Psoas muscle (tissue), 8 donors: ENCODE results near the gene FAM184A. TPM values are rescaled to one million over a fixed set of nuclear protein-coding genes. Genes with fewer than 3 reads are reported as not detected.

Experiments
- ATAC-seq, 4 donors: fragments of 200-7000 bp; cut with Tn5 transposase; one replicate each; pipeline ENCODE4 v1.9.1; 2020; ENCODE audit warnings: moderate library complexity in 3 of 4, mild to moderate bottlenecking in 2 of 4
- DNase-seq, 2 donors: peaks; one replicate each; pipeline ENCODE4 v3.0.0-alpha.2; 2020
- H3K27ac ChIP-seq: fragments of 200-600 bp; one replicate; pipeline ENCODE4 v1.8.0; 2022
- H3K27me3 ChIP-seq, 3 donors: fragments of 200-600 bp in 1 of 3; one replicate each; pipeline versions ENCODE4 v1.6.1 to v1.8.0; 2013 to 2022; ENCODE audit warnings: low read length in 2 of 3, mild to moderate bottlenecking in 2 of 3, moderate library complexity in 1 of 3; ENCODE audit not compliant: insufficient read depth in 3 of 3
- H3K36me3 ChIP-seq, 2 donors: fragments of 200-600 bp in 1 of 2; one replicate each; pipeline versions ENCODE4 v1.6.1 to v1.8.0; 2013 to 2022; ENCODE audit warnings: low read depth in 1 of 2, mild to moderate bottlenecking in 1 of 2, moderate library complexity in 1 of 2; ENCODE audit not compliant: insufficient read depth in 1 of 2
- H3K4me1 ChIP-seq: fragments of 200-600 bp; one replicate; pipeline ENCODE4 v1.8.0; 2022
- H3K4me3 ChIP-seq: fragments of 200-600 bp; one replicate; pipeline ENCODE4 v1.8.0; 2022; ENCODE audit warnings: mild to moderate bottlenecking
- H3K9me3 ChIP-seq: fragments of 200-600 bp; one replicate; pipeline ENCODE4 v1.8.0; 2022
- WGBS, 3 donors: extraction: QIAGEN DNeasy Blood & Tissue Kit; methylation state at CpG; one replicate each; pipeline versions ENCODE4 v1.1.6 to v1.1.7; 2013; 5-methylcytosine and 5-hydroxymethylcytosine counted together
- intact Hi-C, 2 donors: fragments of 100-400 bp; cut with DNase I; formaldehyde crosslinking; loops; one replicate each; pipeline versions ENCODE4 v1.11.0 to v1.14.2; 2022
- polyA plus RNA-seq, 3 donors: library from polyadenylated mRNA; stranded (reverse); fragments of 200-250 nt; gene quantifications; one replicate each; pipeline ENCODE4 v1.2.3, GENCODE V29; 2013
- total RNA-seq, 4 donors: library from RNA; stranded (reverse); fragmentation: NEBNext Ultra II Directional in 2 of 4; extraction: Animal tissue kit (Norgen Biotek cat#: 25700) in 2 of 4; gene quantifications; one replicate each; pipeline versions ENCODE4 v1.2.1 to v1.2.4, GENCODE V29; 2021 to 2023
- TF ChIP-seq, protein P1 (sequence below): fragments of 200-600 bp; IDR thresholded peaks from one replicate; pipeline ENCODE4 v1.8.0; 2022; ENCODE audit warnings: antibody characterized with exemption
- donor health status: healthy with polysubstance abuse.
- donor health status: DM: no; HTN: no; CAD: no; lungs with moderate emphysema.
- donor health status: Bipolar disorder and iron deficiency.
- donor health status: healthy.
- donor health status: DM: yes; HTN: yes; CAD: no.
- donor health status: DM: no; HTN: no; CAD: no.
- donor health status: DM: no; HTN: no; CAD: no.
- donor health status: DM: yes; HTN: yes; CAD: no.

FAM184A gene
- total and polyA plus RNA-seq, 7 donors = 0.14 to 0.52 (median 0.39) TPM

- intact Hi-C loops = no loop called here
Measured at GRCh38 chr6:118945217-118945616, 133.2 kb downstream of the FAM184A start.

DNA sequence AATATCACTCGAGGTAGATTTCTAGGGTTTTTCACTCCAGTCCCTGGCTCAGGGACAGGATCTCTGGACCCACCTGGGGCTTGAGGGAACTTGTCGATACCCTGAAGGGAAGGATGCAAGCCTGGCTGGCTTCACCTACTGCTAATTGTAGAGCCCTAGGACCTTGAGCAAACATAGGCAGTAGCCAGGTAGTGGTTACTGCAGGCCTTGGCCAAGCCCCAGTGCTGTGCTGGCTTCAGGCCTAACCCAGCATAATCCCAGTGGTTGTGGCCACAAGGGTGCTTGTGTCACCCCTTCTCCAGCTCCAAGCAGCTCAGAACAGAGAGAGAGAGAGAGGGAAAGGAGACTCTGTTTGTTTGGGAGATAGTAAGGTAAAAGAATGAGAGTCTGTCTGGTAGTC, 137.7 kb downstream of the FAM184A start:
- Histone ChIP-seq H3K27ac (no peak overlapping the region), H3K4me1 (no peaks in the 10 kb centered on the region), H3K9me3 (peaks cover 8% of the 10 kb centered on the region), H3K36me3 (no peaks in the 10 kb centered on the region), H3K4me3 (no peak overlapping the region), H3K27me3 (no peaks in the 10 kb centered on the region)
- TF ChIP-seq, protein P1, sequence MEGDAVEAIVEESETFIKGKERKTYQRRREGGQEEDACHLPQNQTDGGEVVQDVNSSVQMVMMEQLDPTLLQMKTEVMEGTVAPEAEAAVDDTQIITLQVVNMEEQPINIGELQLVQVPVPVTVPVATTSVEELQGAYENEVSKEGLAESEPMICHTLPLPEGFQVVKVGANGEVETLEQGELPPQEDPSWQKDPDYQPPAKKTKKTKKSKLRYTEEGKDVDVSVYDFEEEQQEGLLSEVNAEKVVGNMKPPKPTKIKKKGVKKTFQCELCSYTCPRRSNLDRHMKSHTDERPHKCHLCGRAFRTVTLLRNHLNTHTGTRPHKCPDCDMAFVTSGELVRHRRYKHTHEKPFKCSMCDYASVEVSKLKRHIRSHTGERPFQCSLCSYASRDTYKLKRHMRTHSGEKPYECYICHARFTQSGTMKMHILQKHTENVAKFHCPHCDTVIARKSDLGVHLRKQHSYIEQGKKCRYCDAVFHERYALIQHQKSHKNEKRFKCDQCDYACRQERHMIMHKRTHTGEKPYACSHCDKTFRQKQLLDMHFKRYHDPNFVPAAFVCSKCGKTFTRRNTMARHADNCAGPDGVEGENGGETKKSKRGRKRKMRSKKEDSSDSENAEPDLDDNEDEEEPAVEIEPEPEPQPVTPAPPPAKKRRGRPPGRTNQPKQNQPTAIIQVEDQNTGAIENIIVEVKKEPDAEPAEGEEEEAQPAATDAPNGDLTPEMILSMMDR = no peak
- DNase-seq = no peak
- intact Hi-C loops = no loop called here
- WGBS, 3 donors = 94 to 97% (median 96%) methylated on average over 2 of the region's 2 CpGs
- no peak for ATAC-seq

More at GRCh38 chr6:118945217-118945616, 133.2 kb downstream of the FAM184A start:
- H3K9me3 ChIP-seq = peaks cover 12% of the 10 kb centered on the region
- H3K36me3 ChIP-seq = no peaks in the 10 kb centered on the region
- DNase-seq = no peak
- H3K4me3 ChIP-seq = no peak overlapping the region
- no peak overlapping the region for H3K27ac ChIP-seq
- H3K27me3 ChIP-seq = no peaks in the 10 kb centered on the region
- no peaks in the 10 kb centered on the region for H3K4me1 ChIP-seq
- TF ChIP-seq, protein P1 = no peak
- ATAC-seq = no peak

GRCh38 chr6:118939683-118940082, 138.8 kb downstream of the FAM184A start:
- Histone ChIP-seq H3K27me3 (no peaks in the 10 kb centered on the region), H3K36me3 (no peaks in the 10 kb centered on the region), H3K4me1 (peaks cover 4% of the 10 kb centered on the region), H3K9me3 (peaks cover under 1% of the 10 kb centered on the region), H3K4me3 (no peak overlapping the region), H3K27ac (no peak overlapping the region)
- ATAC-seq = no peak
- TF ChIP-seq, protein P1 = no peak
- intact Hi-C loops = no loop called here
- 77 to 96% (median 95%) methylated on average over 1 of the region's 1 CpG for WGBS, 3 donors
- DNase-seq = no peak

DNA sequence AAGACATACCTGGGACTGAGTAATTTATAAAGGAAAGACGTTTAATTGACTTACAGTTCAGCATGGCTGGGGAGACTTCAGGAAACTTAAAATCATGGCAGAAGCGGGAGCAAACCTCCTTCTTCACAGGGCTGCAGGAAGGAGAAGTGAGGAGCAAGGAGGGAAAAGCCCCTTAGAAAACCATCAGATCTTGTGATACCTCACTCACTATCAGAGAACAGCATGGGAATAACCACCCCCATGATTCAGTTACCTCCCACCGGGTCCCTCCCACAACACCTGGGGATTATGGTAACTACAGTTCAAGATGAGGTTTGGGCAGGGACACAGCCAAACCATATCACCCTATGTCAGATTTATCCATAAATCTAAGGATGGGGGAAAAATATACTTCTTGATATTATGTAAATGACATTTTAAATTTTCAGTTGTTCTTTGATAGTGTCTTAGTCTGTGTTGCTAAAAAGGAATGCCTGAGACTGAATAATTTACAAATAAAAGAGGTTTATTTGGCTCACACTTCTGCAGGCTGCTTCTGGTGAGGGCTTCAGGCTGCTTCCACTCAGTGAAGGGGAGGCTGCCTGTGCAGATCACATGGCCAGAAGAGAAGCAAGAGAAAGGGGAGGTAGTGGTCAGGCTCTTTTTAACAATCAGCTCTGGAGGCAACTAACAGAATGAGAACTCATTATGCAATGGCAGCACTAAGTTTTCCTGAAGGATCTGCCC, 142.3 kb downstream of the FAM184A start:
- DNase-seq = no peak
- peak overlapping the region; percentile 77 for H3K4me3 ChIP-seq
- H3K36me3 ChIP-seq = peaks cover 0 to 14% of the 10 kb centered on the region in 2 donors
- H3K27me3 ChIP-seq = no peaks in the 10 kb centered on the region
- intact Hi-C loops = loop anchor here in 1 of 2 donors (2.0 kb wide), 1 partner anchor 41 kb away; the partner anchor contains the start of gene ASF1A
- H3K4me1 ChIP-seq = peaks cover 13% of the 10 kb centered on the region
- 73 to 79% (median 74%) methylated on average over 3 of the region's 3 CpGs for WGBS, 3 donors
- no peaks in the 10 kb centered on the region for H3K9me3 ChIP-seq
- ATAC-seq = no peak
- peak overlapping the region; percentile 90 for H3K27ac ChIP-seq
- TF ChIP-seq, protein P1 = no peak

DNA sequence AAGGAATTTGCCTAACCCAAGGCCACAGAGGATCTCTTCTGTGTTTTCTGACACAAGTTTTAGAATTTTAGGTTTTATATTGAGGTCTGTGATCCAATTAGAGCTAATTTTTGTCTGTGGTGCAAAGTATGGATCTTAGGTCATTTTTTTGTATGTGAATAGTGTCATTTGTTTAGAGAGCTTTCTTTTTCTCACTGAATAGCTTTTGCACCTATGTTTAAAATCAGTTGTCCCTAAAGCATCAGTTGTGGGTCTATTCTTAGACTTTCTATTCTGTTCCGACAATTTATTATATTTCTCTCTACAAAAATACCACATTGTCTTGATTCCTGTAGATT, 143.2 kb downstream of the FAM184A start:
- Histone ChIP-seq H3K27me3 (no peaks in the 10 kb centered on the region), H3K36me3 (peaks cover 0 to 22% of the 10 kb centered on the region in 2 donors), H3K4me1 (peaks cover 13% of the 10 kb centered on the region), H3K4me3 (peak overlapping the region; percentile 77), H3K9me3 (no peaks in the 10 kb centered on the region), H3K27ac (peak overlapping the region; percentile 90)
- WGBS, 3 donors = 0 to 22% (median 4%) methylated on average over 1 of the region's 1 CpG
- no peak for DNase-seq
- TF ChIP-seq, protein P1 = no peak
- no peak for ATAC-seq
- intact Hi-C loops = loop anchor here in 1 of 2 donors (2.0 kb wide), 1 partner anchor 40 kb away; the partner anchor contains the start of gene ASF1A
